ENCODE measurements around the gene FJX1.
A peak's percentile ranks its signal among the peaks of the same experiment; 100 is the strongest.

The FJX1 gene

DNA sequence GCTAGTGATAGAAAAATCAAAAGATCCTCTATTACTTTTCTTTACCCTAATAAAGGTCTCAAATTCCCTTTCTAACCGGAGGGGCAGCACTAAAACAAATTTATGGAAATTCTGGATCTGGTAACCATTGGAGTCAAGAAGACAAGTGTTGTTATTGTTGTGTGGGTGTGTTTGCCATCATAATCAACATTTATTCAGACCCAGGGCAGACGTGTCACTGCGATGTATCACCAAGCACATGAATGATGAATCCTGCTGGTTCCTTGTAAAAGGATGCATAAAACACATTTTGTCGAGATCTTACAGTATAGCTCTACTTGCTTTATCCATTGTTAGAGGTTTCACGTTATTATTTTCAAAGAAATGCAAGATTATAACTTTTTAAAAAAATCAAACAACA, 12.1 kb upstream of the FJX1 start:
- no peak for DNase-seq (ENCODE audit: low read depth in 3 of 3, low spot score in 1 of 3)

DNA sequence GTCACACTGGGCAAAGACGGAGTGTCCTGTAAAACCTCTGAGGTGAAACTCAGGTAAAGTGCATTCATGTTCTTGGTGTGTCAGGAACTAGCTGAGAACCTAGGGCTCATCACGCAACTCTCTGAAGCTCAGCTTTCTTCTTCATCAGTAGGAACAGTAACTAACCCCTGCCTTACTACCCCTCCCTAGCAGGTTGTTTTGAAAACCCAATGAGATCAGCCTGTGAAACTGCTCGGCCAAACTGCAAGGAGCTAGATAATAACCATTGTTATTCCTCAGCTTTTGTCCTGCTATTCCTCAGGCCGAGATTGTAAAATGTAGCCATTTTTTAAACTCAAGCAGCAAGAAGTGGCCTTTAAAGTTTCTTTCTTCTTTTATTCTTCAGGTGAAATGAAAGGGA, 9.8 kb upstream of the FJX1 start:
- no peak for DNase-seq (ENCODE audit: low read depth in 3 of 3, low spot score in 1 of 3)

DNA sequence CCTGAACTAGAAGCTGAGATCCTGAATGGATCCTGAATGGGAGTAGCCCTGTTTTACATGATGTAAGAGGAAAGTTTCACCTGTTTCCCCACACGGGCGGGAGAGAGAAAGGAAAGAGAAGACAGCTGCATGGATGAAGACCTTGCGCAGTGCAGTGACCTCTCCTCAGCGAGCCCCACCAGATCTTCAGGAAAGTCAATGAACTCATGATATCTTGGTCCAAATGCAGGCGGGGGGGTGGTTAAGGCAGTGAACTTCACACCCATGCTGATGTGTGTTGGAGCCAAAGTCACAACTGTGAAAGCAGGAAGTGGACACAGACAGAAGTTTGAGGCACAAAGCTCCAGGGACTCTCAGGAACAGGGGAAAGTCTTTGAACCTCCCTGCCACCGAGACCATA, 8.6 kb upstream of the FJX1 start:
- DNase-seq (ENCODE audit: low read depth in 3 of 3, low spot score in 1 of 3), result no peak

DNA sequence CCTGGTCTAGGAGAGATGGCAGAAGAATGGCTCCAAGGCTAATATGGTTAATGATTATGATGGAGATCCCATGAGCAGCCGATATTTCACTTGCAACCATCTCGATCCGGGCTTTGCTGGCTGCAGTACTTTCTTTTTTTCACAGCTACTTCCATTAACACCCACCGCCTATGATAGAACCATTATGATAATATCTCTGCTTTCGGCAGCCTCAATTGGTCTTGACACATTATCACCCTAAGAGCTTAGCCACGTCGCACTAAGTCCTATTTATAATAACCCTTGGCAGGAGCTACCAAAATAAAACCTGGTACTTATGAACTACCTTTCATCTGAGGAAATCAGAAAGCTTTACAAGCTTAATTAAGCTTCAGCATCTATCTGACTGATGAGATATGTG, 7.6 kb upstream of the FJX1 start:
- DNase-seq (ENCODE audit: low read depth in 3 of 3, low spot score in 1 of 3), result no peak

DNA sequence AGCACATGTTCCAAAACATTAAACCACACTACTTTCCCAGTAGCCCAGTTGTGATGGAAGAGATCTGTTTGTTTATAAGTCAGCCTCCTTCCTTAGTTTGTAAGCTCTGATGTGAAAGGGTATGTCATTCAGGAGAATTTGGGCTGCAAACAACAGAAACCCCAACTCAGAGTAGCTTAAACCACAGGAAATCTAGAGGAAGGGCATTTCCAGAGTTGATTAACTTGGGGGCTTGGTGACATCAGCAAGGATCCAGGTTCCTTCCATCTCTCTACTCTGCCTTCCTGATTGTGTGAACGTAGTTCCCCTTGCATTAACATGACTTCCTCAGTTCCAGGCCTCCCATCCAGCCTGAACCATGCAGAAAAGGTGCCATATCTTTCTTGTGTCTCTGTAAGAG, 6.5 kb upstream of the FJX1 start:
- no peak for DNase-seq (ENCODE audit: low read depth in 3 of 3, low spot score in 1 of 3)

DNA sequence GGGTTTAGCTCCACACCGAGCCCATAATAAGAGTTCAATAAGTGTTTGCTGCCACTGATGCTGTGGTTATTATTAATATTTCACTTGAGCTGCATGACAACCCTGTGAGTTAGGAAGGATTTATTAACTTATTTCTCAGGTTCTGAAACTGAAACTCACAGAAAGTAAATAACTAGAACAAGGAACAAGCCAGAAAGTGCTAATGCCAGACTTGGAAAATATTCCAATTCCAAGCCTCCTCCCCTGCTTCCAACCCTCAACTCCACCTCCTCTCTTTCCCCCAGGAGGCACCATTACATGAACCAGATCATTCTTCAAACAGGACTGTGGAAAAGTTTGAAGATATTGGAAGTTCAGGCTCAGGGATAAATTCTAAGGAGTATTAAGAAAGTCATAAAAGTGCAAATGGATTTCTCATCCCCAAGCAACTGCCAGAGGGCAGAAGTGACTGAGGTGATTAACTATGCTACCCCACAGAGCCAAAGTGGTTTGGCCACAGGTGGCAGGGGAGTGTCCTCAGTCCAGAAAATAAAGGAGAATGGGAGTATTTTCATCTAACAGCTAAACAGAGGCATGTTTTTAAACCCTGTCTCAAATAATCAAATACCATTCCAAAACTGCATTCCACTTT, 3.2 kb upstream of the FJX1 start:
- DNase-seq (ENCODE audit: low read depth in 3 of 3, low spot score in 1 of 3), result no peak

DNA sequence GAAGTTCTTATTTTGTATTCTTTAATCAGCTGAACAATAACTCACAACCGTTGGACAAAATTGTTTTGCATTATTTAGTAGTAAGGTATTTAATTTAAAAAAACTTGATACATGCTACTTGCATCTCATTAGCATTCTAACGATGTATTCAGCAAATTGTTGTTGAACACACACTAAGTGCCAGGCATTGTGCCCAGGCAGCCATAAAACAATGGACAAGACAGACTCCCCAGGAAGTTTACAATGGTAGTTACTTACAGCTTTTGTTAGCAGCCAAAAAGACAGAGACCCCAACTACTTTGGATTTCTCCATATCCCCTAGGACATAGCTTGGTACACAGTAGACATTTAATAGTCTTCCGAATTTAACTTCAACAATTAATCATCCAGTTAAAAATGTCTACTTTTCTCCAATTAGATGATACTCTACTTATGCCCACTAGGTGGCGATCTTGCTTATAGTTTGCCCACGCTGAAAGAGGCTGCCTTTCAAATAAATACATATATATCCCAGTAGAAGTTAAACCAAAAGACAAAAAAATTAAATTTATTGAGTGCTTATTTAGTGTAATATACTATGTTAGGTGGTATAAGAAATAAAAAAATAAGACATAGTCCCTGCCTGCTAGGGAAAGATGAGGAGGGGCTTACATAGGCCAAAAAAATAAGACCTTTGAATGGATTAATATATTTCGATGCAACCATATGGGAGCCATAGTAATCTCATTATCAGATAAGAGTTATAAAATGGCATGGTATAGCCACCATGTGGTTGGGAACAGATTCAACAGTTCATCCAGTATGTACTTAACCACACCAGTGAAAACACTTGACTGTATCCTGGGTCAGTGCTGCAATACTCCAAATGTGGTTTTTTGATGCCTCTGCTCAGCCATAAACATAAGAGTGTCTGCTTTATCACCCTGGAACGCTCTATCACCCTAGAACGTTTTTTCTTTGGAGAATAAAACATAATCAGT, 2.0 kb upstream of the FJX1 start:
- DNase-seq (ENCODE audit: low read depth in 3 of 3, low spot score in 1 of 3), result no peak

DNA sequence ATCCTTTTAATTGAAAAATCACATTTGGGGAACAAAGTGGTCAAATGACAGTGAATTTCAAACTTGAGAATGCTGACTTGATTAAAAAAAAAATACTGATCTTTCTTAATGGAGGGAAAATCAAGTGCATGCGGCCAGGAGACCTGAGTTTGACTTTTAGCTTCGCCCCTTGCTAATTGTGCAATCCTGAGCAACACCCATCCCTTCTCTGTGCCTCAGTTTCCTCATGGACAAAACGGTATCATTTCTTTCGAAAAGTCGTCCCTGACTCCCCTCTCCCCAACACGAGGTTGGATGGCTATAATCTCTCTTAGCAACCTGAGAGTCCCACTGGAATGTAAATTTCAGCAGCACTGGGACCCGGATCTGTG, 959 bp upstream of the FJX1 start:
- no peak for DNase-seq (ENCODE audit: low read depth in 3 of 3, low spot score in 1 of 3)

DNA sequence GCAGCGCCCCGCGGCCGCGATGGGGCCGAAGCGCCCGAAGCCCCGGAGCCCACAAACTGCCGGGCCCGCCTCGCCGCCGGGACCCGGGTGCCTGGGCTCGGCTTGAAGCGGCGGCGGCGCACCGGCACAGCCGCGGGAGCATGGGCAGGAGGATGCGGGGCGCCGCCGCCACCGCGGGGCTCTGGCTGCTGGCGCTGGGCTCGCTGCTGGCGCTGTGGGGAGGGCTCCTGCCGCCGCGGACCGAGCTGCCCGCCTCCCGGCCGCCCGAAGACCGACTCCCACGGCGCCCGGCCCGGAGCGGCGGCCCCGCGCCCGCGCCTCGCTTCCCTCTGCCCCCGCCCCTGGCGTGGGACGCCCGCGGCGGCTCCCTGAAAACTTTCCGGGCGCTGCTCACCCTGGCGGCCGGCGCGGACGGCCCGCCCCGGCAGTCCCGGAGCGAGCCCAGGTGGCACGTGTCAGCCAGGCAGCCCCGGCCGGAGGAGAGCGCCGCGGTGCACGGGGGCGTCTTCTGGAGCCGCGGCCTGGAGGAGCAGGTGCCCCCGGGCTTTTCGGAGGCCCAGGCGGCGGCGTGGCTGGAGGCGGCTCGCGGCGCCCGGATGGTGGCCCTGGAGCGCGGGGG, 346 bp downstream of the FJX1 start:
- peak in 1 of 3 donors; percentile 9 for DNase-seq (ENCODE audit: low read depth in 3 of 3, low spot score in 1 of 3)

DNA sequence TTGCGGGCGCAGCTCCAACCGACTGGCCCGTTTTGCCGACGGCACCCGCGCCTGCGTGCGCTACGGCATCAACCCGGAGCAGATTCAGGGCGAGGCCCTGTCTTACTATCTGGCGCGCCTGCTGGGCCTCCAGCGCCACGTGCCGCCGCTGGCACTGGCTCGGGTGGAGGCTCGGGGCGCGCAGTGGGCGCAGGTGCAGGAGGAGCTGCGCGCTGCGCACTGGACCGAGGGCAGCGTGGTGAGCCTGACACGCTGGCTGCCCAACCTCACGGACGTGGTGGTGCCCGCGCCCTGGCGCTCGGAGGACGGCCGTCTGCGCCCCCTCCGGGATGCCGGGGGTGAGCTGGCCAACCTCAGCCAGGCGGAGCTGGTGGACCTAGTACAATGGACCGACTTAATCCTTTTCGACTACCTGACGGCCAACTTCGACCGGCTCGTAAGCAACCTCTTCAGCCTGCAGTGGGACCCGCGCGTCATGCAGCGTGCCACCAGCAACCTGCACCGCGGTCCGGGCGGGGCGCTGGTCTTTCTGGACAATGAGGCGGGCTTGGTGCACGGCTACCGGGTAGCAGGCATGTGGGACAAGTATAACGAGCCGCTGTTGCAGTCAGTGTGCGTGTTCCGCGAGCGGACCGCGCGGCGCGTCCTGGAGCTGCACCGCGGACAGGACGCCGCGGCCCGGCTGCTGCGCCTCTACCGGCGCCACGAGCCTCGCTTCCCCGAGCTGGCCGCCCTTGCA, 1.0 kb downstream of the FJX1 start:
- peak in 1 of 3 donors; percentile 13 for DNase-seq (ENCODE audit: low read depth in 3 of 3, low spot score in 1 of 3)

DNA sequence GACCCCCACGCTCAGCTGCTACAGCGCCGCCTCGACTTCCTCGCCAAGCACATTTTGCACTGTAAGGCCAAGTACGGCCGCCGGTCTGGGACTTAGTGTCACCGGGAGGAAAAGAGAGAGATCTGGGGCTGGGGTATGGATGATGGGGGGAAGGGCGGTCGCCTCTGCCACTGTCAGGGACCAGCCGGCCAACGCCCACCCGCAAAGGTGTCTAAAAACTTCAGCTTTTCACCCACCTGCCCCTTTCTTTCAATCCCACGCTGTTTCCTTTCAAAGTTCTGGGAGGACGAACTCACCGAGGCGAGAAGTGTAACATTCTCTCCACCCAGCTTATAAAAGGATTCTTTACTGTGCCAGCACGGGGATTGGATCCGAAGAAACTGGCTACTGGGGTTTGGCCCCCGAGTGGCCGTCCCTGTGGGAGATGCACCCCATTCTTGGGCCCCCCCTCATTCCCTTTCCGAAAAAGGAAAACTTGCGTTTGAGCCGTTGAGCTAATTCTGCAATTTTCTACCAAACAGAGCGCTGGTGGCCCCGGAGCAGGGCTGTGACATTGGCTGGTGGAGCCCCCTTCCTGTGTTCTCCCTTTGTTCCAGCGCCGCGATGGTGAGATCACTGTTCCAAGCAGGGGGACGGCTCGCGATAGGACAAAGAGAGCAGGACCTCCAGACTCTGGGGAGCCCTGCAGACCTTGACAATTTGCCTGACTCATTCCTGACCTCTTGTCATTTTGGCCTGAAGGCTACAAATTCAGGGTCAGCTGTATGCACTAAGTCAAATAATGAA, 1.8 kb downstream of the FJX1 start:
- DNase-seq (ENCODE audit: low read depth in 3 of 3, low spot score in 1 of 3), result no peak

DNA sequence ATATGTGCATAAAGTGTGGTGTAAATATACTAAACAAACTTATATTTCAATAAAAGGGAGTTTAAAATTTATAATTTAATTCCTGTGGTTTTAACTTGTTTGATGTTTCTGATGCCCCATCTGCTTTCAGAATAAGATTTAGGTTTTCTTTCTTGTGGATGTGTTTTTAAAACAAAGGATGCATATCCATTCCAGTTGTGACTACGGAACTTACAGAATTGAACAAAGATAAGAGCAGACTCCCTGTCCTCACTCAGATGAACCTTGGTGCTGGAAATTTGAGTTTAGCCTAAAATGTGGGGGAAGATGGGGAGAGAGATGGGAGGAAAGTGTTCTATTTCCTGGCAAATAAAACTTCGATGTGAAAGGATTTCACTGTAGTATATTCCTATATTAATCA, 2.5 kb downstream of the FJX1 start:
- no peak for DNase-seq (ENCODE audit: low read depth in 3 of 3, low spot score in 1 of 3)

DNA sequence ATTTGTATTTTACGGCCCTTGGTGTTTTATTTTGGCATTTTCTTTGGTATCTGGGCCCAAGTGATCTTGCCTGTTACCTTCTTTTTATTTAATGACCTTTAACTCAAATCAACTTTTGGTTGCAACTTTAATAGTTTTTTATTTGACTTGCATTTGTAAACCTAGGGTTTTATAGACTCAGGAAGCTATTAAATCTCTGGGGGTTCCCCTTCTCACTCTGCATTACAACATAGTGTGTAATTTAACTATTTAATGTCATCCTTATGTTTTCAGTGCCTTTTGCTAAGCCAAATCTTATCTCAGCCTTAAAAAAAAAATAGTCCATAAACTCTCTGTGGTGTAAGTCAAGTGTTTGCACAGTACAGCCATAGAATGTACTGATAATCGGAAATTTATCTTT, 3.4 kb downstream of the FJX1 start:
- no peak for DNase-seq (ENCODE audit: low read depth in 3 of 3, low spot score in 1 of 3)

DNA sequence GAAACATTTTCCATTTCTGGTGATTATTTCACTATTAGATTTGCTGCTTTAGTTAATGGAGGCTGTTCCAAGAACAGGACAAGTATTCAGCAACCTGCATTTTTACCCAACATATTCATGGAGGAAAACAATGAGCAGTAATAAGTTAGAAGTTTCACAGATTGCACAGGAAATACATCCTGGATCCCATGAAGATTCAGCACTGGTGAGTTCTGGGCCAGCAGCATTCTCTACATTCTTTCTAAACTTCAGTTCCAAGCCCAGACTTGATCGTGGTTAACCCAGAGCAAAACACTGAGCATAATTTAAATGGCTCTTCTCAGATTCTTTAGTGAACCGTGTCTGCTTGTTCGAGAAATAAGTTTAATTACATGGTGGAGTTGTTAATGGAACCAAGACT, 3.8 kb downstream of the FJX1 start:
- no peak for DNase-seq (ENCODE audit: low read depth in 3 of 3, low spot score in 1 of 3)

DNA sequence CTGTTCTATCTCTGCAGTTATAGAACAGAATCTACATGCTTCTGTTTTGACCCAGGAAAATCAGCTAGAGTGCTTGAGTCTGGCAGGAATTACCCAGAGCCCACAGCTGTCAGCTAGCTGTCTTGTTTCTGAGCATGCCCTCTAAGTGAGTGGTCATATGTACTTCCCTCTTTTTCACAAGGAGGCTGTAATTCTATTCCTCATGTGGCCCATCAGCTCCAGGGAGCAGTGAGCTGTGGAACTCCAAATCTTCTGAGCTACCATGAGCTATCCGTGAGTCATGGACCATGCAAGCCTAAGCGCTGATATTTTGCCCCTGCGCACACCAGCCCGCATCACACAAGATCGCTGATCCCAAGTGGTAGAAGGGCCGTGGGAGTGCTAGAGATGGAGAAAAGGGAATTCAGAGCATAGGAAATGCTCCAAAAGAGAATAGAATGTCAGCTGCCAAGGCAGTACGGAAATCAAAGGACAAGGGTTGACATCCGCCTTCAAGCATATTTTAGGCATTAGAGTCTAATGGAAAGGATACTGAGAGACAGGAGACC, 5.4 kb downstream of the FJX1 start:
- DNase-seq (ENCODE audit: low read depth in 3 of 3, low spot score in 1 of 3), result no peak

DNA sequence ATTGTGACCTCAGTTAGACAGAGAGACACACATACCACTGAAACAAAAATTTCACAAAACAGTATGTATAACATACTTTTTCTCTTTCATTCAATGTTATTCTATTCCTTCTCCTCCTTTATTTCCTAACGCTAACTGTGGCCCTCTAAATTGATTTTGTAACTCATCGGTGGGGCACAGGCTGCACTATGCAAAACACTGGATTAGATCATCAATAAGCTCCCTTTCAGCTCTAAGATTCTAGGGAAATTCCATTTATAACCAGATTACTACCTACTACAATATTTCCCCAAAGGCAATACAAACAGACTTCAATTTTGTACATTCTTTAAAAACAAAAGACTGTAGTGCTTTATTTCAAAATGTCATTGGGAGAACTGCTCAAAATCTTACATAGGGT, 6.1 kb downstream of the FJX1 start:
- no peak for DNase-seq (ENCODE audit: low read depth in 3 of 3, low spot score in 1 of 3)

DNA sequence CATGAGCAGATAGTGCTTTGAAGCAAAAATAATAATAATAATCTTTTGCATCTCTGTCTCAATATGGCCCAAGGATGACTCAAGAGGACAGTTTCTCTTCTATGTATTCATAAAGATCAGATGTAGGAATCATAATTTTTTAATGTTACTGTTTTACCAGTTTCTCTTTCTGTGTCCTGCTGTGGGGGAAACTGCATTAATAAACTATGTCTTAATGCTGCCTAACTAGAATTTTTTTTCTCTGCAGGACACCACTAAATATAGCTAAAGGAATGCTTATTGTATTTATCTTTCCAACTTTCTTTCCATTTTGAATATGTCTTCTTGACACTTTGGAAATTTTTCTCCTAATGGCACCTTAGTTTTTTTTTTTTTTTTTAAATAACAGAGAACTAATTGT, 6.5 kb downstream of the FJX1 start:
- no peak for DNase-seq (ENCODE audit: low read depth in 3 of 3, low spot score in 1 of 3)

DNA sequence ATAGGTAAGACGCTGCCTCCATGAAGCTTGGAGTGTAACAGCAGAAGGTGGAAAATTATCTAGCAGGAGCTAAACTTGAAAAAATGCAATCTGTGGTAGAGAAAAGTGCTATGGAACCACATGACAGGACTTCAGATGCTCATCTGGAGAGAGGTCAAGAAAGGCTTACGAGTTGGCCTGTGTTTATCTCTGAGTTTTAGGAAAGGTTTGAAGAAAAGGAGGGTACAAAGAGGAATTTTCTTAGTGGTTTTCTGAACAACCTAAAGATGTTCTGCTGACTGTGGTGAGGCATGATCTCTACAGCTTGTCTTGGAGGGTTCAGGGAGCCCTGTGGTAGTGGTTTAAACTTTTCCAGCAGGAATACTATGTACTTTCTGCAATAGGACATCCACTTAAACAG, 8.2 kb downstream of the FJX1 start:
- DNase-seq (ENCODE audit: low read depth in 3 of 3, low spot score in 1 of 3), result no peak

DNA sequence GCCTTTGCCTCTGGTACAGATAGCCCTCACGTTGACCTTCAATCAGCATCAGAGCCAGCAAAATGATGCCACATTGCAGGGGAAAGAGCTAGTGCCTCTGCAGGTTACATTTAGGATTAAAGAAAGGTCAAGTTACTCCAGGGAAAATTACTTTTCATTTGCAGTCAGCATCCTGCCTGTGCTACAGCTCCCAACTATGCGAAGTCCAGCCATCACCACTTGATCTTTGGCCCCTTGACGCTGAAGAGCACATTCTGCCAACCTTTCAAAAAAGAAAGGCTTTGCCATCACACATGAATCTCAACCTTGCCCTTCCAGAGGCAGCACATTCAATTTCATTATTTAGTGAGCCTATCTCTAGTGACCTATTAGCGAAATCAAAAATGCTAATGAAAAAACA, 11.3 kb downstream of the FJX1 start:
- no peak for DNase-seq (ENCODE audit: low read depth in 3 of 3, low spot score in 1 of 3)

DNA sequence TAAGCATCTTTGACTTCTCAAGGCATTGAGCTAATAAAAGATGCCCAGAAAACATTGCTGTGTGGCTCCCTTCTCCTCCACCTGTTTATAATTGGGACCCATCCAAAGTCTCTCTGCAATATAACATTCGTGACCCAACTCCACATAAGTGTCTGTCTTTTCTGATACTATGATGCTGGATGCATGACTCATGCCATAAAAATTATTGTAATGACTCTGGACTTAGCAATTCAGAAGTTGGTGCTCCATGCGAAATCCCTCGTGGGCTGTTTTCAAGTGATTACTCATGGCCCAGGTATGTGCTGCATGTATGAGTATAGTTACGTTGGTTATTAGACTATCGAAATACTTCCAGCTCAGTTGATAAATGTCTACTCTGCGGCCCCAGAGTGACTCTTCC, 11.7 kb downstream of the FJX1 start:
- no peak for DNase-seq (ENCODE audit: low read depth in 3 of 3, low spot score in 1 of 3)

DNA sequence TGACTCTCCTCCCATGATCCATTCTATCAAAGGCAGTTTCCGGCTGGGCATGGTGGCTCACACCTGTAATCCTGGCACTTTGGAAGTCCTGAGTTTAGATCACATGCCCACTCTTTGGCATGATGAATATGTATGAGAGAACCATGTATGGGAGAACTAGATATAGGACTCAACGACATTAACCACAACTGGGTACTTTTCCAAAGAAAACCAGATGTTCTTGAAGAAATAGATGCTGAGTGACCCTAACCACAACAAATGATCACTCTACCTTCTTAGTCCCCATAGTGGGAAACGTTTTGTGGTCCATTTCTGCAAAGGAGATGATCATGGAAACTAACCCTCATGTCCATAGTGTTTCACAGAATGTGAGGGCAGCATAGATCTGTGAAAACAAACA, 13.6 kb downstream of the FJX1 start:
- no peak for DNase-seq (ENCODE audit: low read depth in 3 of 3, low spot score in 1 of 3)
